ENCODE data around the gene L3MBTL3.
"Not testable (repeated sequence)": the region's sequence is repeated elsewhere in the genome, so short reads cannot be mapped to it uniquely, and the experiment has no call there.

The L3MBTL3 gene

DNA sequence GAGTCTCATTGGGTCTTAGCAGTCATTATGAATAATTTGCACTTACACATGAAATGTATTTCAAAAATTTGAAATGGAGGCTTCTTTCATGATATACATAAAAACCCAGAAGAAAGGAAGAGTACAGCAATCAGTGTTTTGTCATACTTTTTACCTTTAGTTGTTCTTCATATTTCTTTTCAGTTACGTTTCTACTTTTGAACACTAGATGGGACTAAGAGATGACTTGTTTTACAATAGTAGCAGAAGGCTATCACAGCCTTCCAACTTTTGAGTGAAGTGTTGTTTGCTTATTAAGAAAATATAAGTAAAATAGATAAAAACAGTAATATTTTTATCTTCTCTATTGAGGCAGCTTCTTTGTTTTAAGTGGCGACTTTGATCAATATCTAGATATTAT, 58.1 kb downstream of the L3MBTL3 start:
- no peak for DNase-seq (ENCODE audit: low spot score)

- no peak for DNase-seq (ENCODE audit: low spot score)
Measured at GRCh38 chr6:130090796-130091195, 72.4 kb downstream of the L3MBTL3 start.

DNA sequence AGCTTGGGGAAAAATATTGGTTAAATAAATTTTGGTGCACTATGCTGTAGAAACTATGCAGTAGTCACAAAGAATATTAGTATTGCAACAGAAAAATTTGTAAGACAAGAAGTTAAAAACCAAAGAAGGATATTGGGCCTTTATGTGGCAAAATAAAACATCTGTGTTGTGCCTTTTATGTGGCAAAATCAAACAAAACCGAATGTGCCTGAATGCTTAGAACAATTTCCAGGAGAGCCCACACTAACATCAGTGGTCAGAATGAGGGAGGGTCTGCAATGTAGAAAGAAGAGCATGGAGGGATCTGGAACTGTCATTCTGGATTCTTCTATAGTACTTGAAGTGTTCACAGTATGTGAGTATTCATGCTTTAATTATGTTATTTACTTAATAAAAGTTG, 75.2 kb downstream of the L3MBTL3 start:
- DNase-seq (ENCODE audit: low spot score): no peak

GRCh38 chr6:130098317-130098716, 79.9 kb downstream of the L3MBTL3 start:
- DNase-seq (ENCODE audit: low spot score): no peak

DNA sequence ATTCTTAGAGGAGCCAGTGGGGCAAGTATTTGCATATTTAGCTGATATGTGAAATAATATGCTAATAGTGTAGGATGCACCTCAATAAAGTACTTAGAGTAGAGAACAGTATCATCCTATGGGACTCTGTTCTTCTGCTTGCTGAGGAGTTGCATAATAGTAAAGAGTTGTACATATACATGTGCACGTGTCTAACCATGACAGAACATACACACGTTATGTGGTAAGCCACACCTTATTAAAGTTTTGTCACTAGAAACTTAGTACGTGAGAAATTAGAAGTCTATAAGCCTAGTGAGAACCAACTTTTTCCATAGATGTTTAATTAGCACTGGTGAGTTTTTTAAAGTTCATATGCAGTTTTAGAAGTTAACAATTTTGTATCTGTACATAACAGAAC, 80.7 kb downstream of the L3MBTL3 start:
- no peak for DNase-seq (ENCODE audit: low spot score)

DNA sequence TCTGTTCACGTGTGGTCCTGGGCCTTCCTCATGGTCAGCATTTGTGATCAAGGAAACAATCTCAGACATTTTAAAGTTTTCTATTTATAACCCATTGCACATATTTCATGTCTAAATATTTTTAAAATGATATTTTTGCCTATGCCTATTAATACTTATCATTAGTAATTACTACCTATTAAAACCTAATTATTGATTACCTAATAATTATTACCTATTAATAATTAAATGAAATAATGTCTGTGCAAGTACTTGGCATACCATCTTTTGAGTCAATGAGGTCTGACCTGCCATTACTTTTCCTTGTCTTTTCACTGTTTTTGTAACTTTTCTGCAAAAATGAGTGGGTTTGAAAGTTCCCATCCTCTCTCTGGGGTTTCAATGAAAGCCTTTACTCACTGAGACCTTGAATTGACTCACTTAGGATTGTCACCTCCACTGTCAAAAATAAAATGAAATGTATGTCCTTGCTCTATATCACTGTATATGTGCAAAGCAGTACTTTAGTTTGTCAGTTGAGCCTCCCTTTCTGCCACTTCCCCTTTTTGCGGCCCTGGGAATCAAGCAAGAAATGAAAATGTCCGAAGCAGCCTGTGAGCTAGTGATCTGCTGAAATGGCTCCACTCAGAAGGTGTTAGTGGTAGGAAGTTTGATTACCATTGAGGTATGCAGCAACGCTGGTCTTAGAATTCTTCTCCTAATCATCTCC, 87.8 kb downstream of the L3MBTL3 start:
- no peak for DNase-seq (ENCODE audit: low spot score)

DNA sequence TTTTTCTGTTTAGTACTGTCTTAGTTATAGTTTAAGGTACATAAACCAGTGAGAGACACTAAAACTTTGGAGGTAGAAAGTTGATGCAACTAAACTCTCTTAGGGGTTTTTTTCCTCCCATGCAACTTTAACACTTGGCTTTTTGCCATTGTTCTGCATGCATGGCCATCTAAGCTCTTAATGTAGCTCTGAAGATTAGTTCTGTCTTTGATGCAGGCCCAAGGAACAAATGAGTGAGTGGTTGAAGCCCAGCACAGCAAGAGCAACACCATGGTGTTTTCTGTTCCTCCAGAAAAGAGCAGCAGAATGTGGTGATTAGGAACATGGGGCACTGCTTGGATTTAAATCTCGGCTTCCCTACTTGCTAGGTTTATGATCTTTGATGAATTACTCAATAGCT, 89.3 kb downstream of the L3MBTL3 start:
- DNase-seq (ENCODE audit: low spot score): no peak

GRCh38 chr6:130111031-130111430, 92.7 kb downstream of the L3MBTL3 start:
- DNase-seq (ENCODE audit: low spot score): no peak

DNA sequence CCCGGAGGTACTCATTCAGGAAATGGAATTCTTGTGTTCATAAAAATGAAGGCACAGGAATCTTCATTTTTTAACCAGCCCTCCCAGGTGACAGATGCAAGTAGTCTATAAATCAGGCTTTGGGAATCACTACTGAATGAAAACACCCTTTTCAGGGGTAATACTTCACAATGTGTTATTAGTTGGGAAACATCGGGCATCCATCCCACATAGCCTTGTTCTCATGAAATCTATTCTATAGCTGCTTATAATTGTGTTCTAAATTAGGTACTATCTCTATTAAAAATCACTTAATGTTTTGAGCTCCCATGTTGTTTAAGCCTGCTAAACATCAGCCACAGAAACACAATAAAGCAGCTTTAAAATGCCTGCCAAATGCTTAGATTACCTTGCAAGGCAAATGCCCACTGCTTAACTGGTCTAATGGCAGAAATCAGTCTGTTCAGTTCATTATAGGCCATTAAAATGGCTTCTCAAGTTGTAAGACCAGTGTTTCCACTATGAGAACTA, 94.9 kb downstream of the L3MBTL3 start:
- no peak for DNase-seq (ENCODE audit: low spot score)

DNA sequence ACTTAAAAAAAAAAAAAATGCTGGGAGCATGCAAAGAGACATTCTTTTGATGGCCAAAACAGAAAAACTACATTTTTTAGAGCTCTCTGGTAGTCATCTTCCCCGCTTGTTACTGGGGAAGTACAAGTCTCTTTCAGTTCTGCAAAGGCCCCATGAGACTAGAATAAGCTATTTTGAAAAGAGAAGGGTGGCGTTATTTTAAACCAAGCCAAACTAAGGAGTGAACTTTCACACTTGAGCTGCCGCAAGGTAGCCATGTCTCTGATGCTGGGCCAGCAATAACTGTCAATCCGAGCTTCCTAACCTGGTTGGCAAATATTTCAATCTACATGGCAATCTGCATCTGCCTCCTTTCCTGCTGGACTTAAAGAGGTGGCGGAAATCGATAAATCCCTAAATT, 96.7 kb downstream of the L3MBTL3 start:
- DNase-seq (ENCODE audit: low spot score): no peak

GRCh38 chr6:130116273-130116672, 97.9 kb downstream of the L3MBTL3 start:
- no peak for DNase-seq (ENCODE audit: low spot score)

- not testable (repeated sequence) for DNase-seq (ENCODE audit: low spot score)
Measured at GRCh38 chr6:130117187-130117701, 98.9 kb downstream of the L3MBTL3 start.

GRCh38 chr6:130118236-130118635, 99.9 kb downstream of the L3MBTL3 start:
- DNase-seq (ENCODE audit: low spot score): no peak

GRCh38 chr6:130119211-130119610, 100.8 kb downstream of the L3MBTL3 start:
- DNase-seq (ENCODE audit: low spot score): no peak

GRCh38 chr6:130120731-130121130, 102.3 kb downstream of the L3MBTL3 start:
- no peak for DNase-seq (ENCODE audit: low spot score)

DNA sequence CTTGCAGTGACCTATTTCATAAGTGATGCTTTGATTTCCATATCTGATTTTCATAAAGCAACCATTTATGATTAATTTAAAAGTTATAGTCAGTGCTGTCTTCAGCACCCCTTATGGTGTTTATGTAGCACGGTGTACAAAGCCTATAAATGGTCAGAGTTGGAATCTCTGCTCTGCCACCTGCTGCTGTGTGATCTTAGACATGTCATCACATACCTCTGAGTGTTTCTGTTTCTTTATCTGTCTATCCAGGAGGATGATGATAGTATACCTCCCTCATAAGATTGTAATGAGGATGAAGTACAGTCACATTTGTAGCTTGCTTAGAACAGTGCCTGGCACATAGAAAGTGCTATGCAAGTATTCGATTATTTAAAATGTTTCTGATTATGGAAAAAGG, 103.9 kb downstream of the L3MBTL3 start:
- no peak for DNase-seq (ENCODE audit: low spot score)

GRCh38 chr6:130127195-130127594, 108.8 kb downstream of the L3MBTL3 start:
- no peak for DNase-seq (ENCODE audit: low spot score)

DNA sequence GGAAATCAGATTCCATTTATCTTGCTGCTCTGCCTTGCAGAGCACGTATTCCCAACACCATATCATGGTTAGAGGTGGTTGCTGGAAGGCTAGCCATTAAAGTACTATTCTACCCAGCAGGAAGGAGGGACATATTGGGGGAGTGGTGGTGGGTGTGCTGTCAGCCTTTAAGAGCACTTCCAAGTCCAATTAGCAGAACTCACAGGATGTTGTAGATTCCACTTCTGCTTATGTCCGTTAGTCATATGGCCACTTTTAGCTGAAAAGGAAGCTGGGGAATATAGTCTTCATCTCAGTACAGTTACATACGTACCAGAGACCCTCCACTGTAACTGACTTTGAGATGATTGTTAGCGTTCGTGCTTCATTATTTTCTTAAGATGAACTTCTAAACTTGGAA, 109.9 kb downstream of the L3MBTL3 start:
- DNase-seq (ENCODE audit: low spot score): no peak

- DNase-seq (ENCODE audit: low spot score): no peak
Measured at GRCh38 chr6:130129762-130130246, 111.4 kb downstream of the L3MBTL3 start.

DNA sequence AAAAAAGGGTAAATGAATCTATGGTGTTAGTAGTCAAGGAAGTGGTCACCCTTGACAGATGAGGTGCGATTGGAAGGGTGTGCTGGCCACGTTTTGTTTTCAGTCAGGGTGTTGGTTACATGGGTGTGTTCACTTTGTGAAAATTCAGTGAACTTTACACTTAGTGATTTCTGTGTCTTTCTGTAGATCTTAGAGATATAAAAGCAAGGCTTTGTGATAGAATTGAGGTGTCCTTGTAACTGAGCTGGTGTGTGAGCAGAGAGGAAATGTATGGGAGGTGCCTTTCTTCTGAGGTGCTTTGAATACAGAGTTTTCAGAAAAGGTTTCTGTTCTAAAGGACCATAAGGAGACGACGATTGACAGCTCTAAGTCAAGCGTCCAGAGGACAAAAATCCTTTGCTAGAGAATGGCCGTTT, 113.9 kb downstream of the L3MBTL3 start:
- DNase-seq (ENCODE audit: low spot score): no peak

DNA sequence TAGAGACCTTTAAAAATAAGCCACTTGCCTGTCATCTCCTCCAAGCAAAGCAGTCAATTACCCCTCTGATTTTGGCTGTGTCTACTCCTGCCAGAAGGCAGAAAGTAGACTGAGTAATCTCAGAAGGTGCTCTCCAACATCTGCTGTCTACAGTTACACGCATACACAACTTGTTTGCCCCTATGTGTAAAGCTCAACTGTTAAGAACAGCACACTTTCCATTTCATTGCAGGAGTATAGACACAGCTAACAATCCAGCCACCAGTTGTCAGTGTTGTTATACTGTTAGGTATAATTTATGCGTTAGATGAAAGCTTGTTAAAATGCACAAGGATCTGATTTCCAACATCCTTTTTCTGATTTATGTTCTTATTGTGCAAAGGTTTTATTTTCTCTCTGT, 116.2 kb downstream of the L3MBTL3 start:
- DNase-seq (ENCODE audit: low spot score): no peak

DNA sequence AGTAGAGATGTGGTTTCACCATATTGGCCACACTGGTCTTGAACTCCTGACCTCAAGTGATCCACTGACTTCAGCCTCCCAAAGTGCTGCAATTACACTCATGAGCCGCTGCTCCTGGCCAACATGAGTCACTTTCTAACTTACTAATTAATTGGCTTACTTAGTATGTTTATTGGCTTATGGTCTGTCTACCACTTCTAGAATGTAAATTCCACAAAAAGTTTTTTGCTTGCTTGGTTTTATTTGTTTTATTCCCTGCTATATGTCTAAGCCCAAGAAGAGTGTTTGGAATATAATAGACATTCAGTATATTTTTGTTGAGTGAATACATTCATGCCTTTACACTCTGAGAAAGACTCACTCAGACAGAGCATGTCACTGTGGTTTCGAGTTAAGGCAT, 118.4 kb downstream of the L3MBTL3 start:
- DNase-seq (ENCODE audit: low spot score): no peak

GRCh38 chr6:130138116-130138908, 119.9 kb downstream of the L3MBTL3 start:
- no peak for DNase-seq (ENCODE audit: low spot score)
